ENCODE results near the gene ALDH2.

GRCh38 chr12:111858778-111859177 is 92.0 kb downstream of the ALDH2 start:
- TF ChIP-seq CTCF (IDR thresholded peaks at IDR 0.05) (no peak), EZH2 (IDR thresholded peaks at IDR 0.05; ENCODE audit: borderline replicate concordance, insufficient read depth, low read depth, low read length, poor library complexity, severe bottlenecking) (no peak)

All from B cell (primary cell).